Skeletal muscle tissue (tissue), 4 donors: ENCODE measurements around the gene MAD1L1. TPM values are rescaled to one million over a fixed set of nuclear protein-coding genes. Genes with fewer than 3 reads are reported as not detected.

Experiments
- H3K27ac ChIP-seq: one replicate; pipeline ENCODE4 v1.7.0; 2013; ENCODE audit warnings: mild to moderate bottlenecking, low read depth, low read length, inconsistent platforms
- H3K27me3 ChIP-seq, 3 donors: one replicate each; pipeline ENCODE4 v1.7.0; 2013; ENCODE audit warnings: low read length in 3 of 3; ENCODE audit not compliant: control insufficient read depth in 3 of 3, insufficient read depth in 3 of 3
- H3K36me3 ChIP-seq, 3 donors: one replicate each; pipeline ENCODE4 v1.7.0; 2013; ENCODE audit warnings: low read length in 3 of 3; ENCODE audit not compliant: control insufficient read depth in 3 of 3, insufficient read depth in 3 of 3
- H3K4me1 ChIP-seq, 3 donors: one replicate each; pipeline ENCODE4 v1.7.0; 2013; ENCODE audit warnings: low read length in 3 of 3, mild to moderate bottlenecking in 3 of 3; ENCODE audit not compliant: control insufficient read depth in 3 of 3, insufficient read depth in 3 of 3
- H3K4me3 ChIP-seq, 3 donors: one replicate each; pipeline ENCODE4 v1.7.0; 2013; ENCODE audit warnings: low read length in 3 of 3
- H3K9ac ChIP-seq, 3 donors: one replicate each; pipeline ENCODE4 v1.7.0; 2013; ENCODE audit warnings: low read length in 3 of 3, mild to moderate bottlenecking in 3 of 3, moderate library complexity in 2 of 3, low read depth in 1 of 3
- H3K9me3 ChIP-seq, 3 donors: one replicate each; pipeline ENCODE4 v1.7.0; 2013; ENCODE audit warnings: low read length in 3 of 3; ENCODE audit not compliant: control insufficient read depth in 3 of 3
- total RNA-seq: library from RNA; depleted of rRNA; stranded (reverse); fragments of >200 nt; gene quantifications from one replicate; pipeline ENCODE4 v1.2.3, GENCODE V29; 2014
- donor health status: Osteomylitis.

Gene MAD1L1
- total RNA-seq, 1 donor from 2014 or later, result 42.3 TPM

- Histone ChIP-seq H3K9me3 (no peaks in the 10 kb centered on the region), H3K27me3 (no peaks in the 10 kb centered on the region), H3K4me1 (no peaks in the 10 kb centered on the region), H3K27ac (no peak overlapping the region), H3K36me3 (no peaks in the 10 kb centered on the region), H3K4me3 (no peak overlapping the region), H3K9ac (no peak overlapping the region)
Observed at GRCh38 chr7:1986366-1987083, 246.2 kb downstream of the MAD1L1 start.

DNA sequence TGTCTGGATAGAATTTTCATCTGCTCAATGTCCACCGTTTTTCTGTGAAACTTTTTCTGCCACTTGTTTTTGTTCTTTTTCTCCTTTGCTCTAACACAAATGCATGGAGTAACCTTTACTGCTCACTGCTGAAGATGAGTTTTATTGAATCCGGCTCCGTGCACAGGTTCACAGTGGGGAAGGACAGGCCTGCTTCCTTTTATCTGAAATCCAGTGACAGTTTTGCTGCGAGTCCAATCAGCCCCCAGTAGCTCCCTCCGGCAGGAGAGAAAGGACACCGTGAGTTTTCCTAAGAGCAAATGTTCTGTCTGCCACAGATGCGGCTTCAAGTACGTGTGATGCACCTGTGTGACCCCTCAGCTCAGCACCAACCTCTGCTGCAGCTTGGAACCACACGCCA is 246.8 kb downstream of the MAD1L1 start:
- no peaks in the 10 kb centered on the region for H3K27me3 ChIP-seq

GRCh38 chr7:1985042-1985441 is 247.7 kb downstream of the MAD1L1 start:
- Histone ChIP-seq H3K4me1 (no peaks in the 10 kb centered on the region), H3K4me3 (no peak overlapping the region), H3K36me3 (peaks cover 0 to 2% (median 0%) of the 10 kb centered on the region in 3 donors), H3K27me3 (no peaks in the 10 kb centered on the region), H3K27ac (no peak overlapping the region), H3K9ac (no peak overlapping the region), H3K9me3 (no peaks in the 10 kb centered on the region)

More for the DNA sequence above, 246.8 kb downstream of the MAD1L1 start:
- no peaks in the 10 kb centered on the region for H3K4me1 ChIP-seq
- H3K4me3 ChIP-seq, result no peak overlapping the region
- H3K36me3 ChIP-seq, result no peaks in the 10 kb centered on the region
- no peak overlapping the region for H3K9ac ChIP-seq
- H3K9me3 ChIP-seq, result no peaks in the 10 kb centered on the region
- H3K27ac ChIP-seq, result no peak overlapping the region

DNA sequence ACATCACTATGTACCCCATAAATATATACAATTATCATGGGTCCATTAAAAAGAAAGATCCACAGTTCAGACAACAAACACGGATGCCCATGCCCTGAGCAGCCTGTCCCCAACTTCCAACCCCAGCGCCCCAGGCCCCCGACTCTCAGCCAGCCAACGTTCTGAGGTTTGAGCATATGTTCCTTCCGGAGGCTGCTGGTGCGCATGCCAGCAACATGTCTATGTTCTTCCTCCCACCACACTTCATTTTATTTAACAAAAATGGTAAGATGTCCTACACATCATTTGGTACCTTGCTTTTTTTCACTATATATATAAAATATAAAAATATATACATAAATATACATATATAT is 250.9 kb downstream of the MAD1L1 start:
- Histone ChIP-seq H3K9me3 (no peaks in the 10 kb centered on the region), H3K27me3 (no peaks in the 10 kb centered on the region), H3K4me1 (no peaks in the 10 kb centered on the region), H3K9ac (no peak overlapping the region), H3K4me3 (no peak overlapping the region), H3K27ac (no peak overlapping the region), H3K36me3 (peaks cover 0 to 5% (median 0%) of the 10 kb centered on the region in 3 donors)

DNA sequence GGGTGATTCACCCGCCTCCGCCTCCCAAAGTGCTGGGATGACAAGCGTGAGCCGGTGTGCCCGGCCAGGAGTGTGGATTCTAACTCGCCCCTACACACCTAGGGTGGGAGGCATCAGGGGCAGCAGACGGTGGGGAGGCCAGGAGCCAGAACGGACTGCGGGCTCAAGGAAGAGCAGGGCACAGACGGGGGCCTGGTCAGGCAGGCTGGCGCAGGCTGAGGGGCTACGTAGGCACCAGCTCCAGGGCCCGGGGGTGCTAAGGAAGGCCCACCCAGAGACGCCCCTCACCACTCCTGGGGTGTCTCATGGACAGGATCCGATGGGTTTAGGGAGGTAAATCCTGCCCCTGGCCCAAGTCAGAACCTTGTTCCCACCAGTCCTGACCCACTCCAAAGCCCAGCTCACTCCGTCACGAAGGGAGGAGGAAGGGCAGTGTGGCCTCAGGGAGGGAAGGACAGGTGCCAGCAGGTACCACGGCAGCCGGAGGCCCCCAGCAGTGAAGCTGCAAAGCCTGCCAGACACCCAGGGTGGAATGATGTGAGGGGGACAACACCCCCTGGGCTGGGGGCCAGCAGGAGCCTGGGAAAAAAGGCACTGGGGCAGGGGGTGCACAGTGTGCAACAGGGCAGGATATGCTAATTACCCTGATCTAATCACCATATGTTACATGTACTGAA is 251.4 kb downstream of the MAD1L1 start:
- Histone ChIP-seq H3K27me3 (no peaks in the 10 kb centered on the region), H3K36me3 (peaks cover 0 to 5% (median 0%) of the 10 kb centered on the region in 3 donors), H3K27ac (no peak overlapping the region), H3K4me3 (no peak overlapping the region), H3K9ac (no peak overlapping the region), H3K4me1 (no peaks in the 10 kb centered on the region), H3K9me3 (no peaks in the 10 kb centered on the region)

- no peak overlapping the region for H3K4me3 ChIP-seq
- H3K9me3 ChIP-seq, result no peaks in the 10 kb centered on the region
- no peak overlapping the region for H3K9ac ChIP-seq
- no peak overlapping the region for H3K27ac ChIP-seq
- peaks cover 0 to 5% (median 0%) of the 10 kb centered on the region in 3 donors for H3K36me3 ChIP-seq
- no peaks in the 10 kb centered on the region for H3K4me1 ChIP-seq
- H3K27me3 ChIP-seq, result no peaks in the 10 kb centered on the region
Observed at GRCh38 chr7:1979591-1980560, 252.9 kb downstream of the MAD1L1 start.

GRCh38 chr7:1978656-1979590 is 253.8 kb downstream of the MAD1L1 start:
- Histone ChIP-seq H3K4me1 (no peaks in the 10 kb centered on the region), H3K9me3 (no peaks in the 10 kb centered on the region), H3K4me3 (no peak overlapping the region), H3K9ac (no peak overlapping the region), H3K27ac (no peak overlapping the region), H3K36me3 (peaks cover 0 to 5% (median 0%) of the 10 kb centered on the region in 3 donors), H3K27me3 (no peaks in the 10 kb centered on the region)

DNA sequence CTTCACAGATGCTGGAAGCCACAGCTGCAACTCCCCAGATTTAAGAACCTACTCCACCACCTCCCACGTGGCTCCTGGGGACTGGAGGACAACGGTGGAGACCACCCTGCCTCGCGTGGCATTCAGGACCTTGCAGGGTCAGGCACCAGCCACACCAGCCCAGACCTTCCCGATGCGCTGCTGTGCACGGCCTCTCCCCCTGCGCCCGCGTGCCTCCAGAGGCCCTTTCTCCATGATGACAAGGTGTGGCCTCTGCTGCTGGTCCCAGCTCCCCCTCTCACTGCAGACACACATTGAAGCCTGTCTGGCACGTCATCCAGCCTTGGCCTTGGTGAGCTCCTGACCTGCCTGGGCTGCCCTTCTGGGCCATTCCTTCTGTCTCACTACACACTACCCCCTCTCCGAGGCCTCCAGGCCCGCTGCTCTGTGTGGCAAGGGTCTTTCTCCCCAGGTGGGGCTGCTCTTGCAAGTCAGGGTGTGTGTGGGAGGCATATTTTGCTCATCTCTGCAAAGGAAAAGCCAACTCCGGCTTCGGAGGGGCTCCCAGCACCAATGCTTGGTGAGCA is 254.8 kb downstream of the MAD1L1 start:
- H3K9ac ChIP-seq, result no peak overlapping the region
- H3K9me3 ChIP-seq, result no peaks in the 10 kb centered on the region
- peaks cover 0 to 5% (median 0%) of the 10 kb centered on the region in 3 donors for H3K36me3 ChIP-seq

More for the DNA sequence above, 254.8 kb downstream of the MAD1L1 start:
- Histone ChIP-seq H3K4me3 (no peak overlapping the region), H3K27ac (no peak overlapping the region), H3K27me3 (no peaks in the 10 kb centered on the region), H3K4me1 (no peaks in the 10 kb centered on the region)
